HUES6 (cell line): ENCODE data around the gene LTBP1.
"Not testable (repeated sequence)": the region's sequence is repeated elsewhere in the genome, so short reads cannot be mapped to it uniquely, and the experiment has no call there.

Experiments used
- H3K27ac ChIP-seq: 2 replicates; pipeline ENCODE4 v1.7.0; 2013; ENCODE audit warnings: low read depth, mild to moderate bottlenecking, low read length, inconsistent platforms
- H3K27me3 ChIP-seq: 2 replicates; pipeline ENCODE4 v1.6.1; 2013; ENCODE audit warnings: low read length; ENCODE audit not compliant: control insufficient read depth, insufficient read depth
- H3K36me3 ChIP-seq: 2 replicates; pipeline ENCODE4 v1.6.1; 2013; ENCODE audit warnings: low read length; ENCODE audit not compliant: control insufficient read depth, insufficient read depth
- H3K4me1 ChIP-seq: 2 replicates; pipeline ENCODE4 v1.6.1; 2013; ENCODE audit warnings: low read length; ENCODE audit not compliant: control insufficient read depth, insufficient read depth
- H3K4me3 ChIP-seq: 2 replicates; pipeline ENCODE4 v1.5.1; 2013; ENCODE audit warnings: low read depth, low read length
- H3K9ac ChIP-seq: one replicate; pipeline ENCODE4 v1.6.1; 2013; ENCODE audit warnings: mild to moderate bottlenecking, low read length
- H3K9me3 ChIP-seq: 2 replicates; pipeline ENCODE4 v1.6.1; 2013; ENCODE audit warnings: low read depth, low read length; ENCODE audit not compliant: control insufficient read depth, insufficient read depth

Gene LTBP1

GRCh38 chr2:33225350-33225749 is 278.6 kb downstream of the LTBP1 start:
- no peak overlapping the region for H3K9ac ChIP-seq
- H3K9me3 ChIP-seq: peaks cover 3% of the 10 kb centered on the region; the same call in 1 of the 2 replicates
- no peaks in the 10 kb centered on the region for H3K36me3 ChIP-seq
- H3K27me3 ChIP-seq: no peaks in the 10 kb centered on the region
- no peak overlapping the region for H3K4me3 ChIP-seq
- no peak overlapping the region for H3K27ac ChIP-seq
- H3K4me1 ChIP-seq: peaks cover 10% of the 10 kb centered on the region; the same call in 1 of the 2 replicates

GRCh38 chr2:33226546-33226945 is 279.8 kb downstream of the LTBP1 start:
- Histone ChIP-seq H3K4me1 (peaks cover 6% of the 10 kb centered on the region; the same call in 1 of the 2 replicates), H3K9ac (no peak overlapping the region), H3K4me3 (no peak overlapping the region), H3K27ac (no peak overlapping the region), H3K27me3 (no peaks in the 10 kb centered on the region), H3K36me3 (no peaks in the 10 kb centered on the region), H3K9me3 (peaks cover 3% of the 10 kb centered on the region; the same call in 1 of the 2 replicates)

GRCh38 chr2:33229646-33230045 is 282.9 kb downstream of the LTBP1 start:
- H3K9me3 ChIP-seq: peaks cover 3% of the 10 kb centered on the region; the same call in 1 of the 2 replicates
- H3K36me3 ChIP-seq: no peaks in the 10 kb centered on the region
- H3K4me3 ChIP-seq: no peak overlapping the region
- H3K27ac ChIP-seq: no peak overlapping the region
- H3K9ac ChIP-seq: no peak overlapping the region
- H3K27me3 ChIP-seq: no peaks in the 10 kb centered on the region
- peaks cover 6% of the 10 kb centered on the region; the same call in 1 of the 2 replicates for H3K4me1 ChIP-seq

GRCh38 chr2:33230195-33230594 is 283.4 kb downstream of the LTBP1 start:
- Histone ChIP-seq H3K9ac (no peak overlapping the region), H3K36me3 (no peaks in the 10 kb centered on the region), H3K9me3 (peaks cover 3% of the 10 kb centered on the region; the same call in 1 of the 2 replicates), H3K27ac (no peak overlapping the region), H3K4me3 (no peak overlapping the region), H3K4me1 (peaks cover 6% of the 10 kb centered on the region; the same call in 1 of the 2 replicates), H3K27me3 (no peaks in the 10 kb centered on the region)

- H3K27me3 ChIP-seq: no peaks in the 10 kb centered on the region
- H3K9me3 ChIP-seq: no peaks in the 10 kb centered on the region
- H3K4me1 ChIP-seq: peaks cover 6% of the 10 kb centered on the region; the same call in 1 of the 2 replicates
- no peak overlapping the region for H3K4me3 ChIP-seq
- no peak overlapping the region for H3K9ac ChIP-seq
- H3K27ac ChIP-seq: no peak overlapping the region
- no peaks in the 10 kb centered on the region for H3K36me3 ChIP-seq
Measured at GRCh38 chr2:33230842-33231241, 284.1 kb downstream of the LTBP1 start.

GRCh38 chr2:33235559-33235958 is 288.8 kb downstream of the LTBP1 start:
- not testable (repeated sequence) for H3K36me3 ChIP-seq, H3K4me1 ChIP-seq, H3K4me3 ChIP-seq, H3K27me3 ChIP-seq, H3K9me3 ChIP-seq, H3K9ac ChIP-seq, H3K27ac ChIP-seq

GRCh38 chr2:33236482-33237385 is 290.0 kb downstream of the LTBP1 start:
- no peaks in the 10 kb centered on the region for H3K4me1 ChIP-seq
- no peaks in the 10 kb centered on the region for H3K9me3 ChIP-seq
- H3K9ac ChIP-seq: no peak overlapping the region
- no peak overlapping the region for H3K27ac ChIP-seq
- no peaks in the 10 kb centered on the region for H3K27me3 ChIP-seq
- H3K4me3 ChIP-seq: no peak overlapping the region
- H3K36me3 ChIP-seq: no peaks in the 10 kb centered on the region

- Histone ChIP-seq H3K4me1 (no peaks in the 10 kb centered on the region), H3K4me3 (no peak overlapping the region), H3K27me3 (no peaks in the 10 kb centered on the region), H3K9ac (no peak overlapping the region), H3K36me3 (no peaks in the 10 kb centered on the region), H3K9me3 (no peaks in the 10 kb centered on the region), H3K27ac (no peak overlapping the region)
Measured at GRCh38 chr2:33238111-33238510, 291.4 kb downstream of the LTBP1 start.

- Histone ChIP-seq H3K4me3 (no peak overlapping the region), H3K9ac (no peak overlapping the region), H3K27me3 (no peaks in the 10 kb centered on the region), H3K36me3 (no peaks in the 10 kb centered on the region), H3K4me1 (no peaks in the 10 kb centered on the region), H3K9me3 (no peaks in the 10 kb centered on the region), H3K27ac (no peak overlapping the region)
Measured at GRCh38 chr2:33240178-33240577, 293.4 kb downstream of the LTBP1 start.

GRCh38 chr2:33241072-33241471 is 294.3 kb downstream of the LTBP1 start:
- Histone ChIP-seq H3K9me3 (no peaks in the 10 kb centered on the region), H3K4me3 (no peak overlapping the region), H3K36me3 (no peaks in the 10 kb centered on the region), H3K9ac (no peak overlapping the region), H3K27ac (no peak overlapping the region), H3K4me1 (no peaks in the 10 kb centered on the region), H3K27me3 (no peaks in the 10 kb centered on the region)

- no peaks in the 10 kb centered on the region for H3K9me3 ChIP-seq
- no peak overlapping the region for H3K9ac ChIP-seq
- no peak overlapping the region for H3K27ac ChIP-seq
- H3K4me1 ChIP-seq: no peaks in the 10 kb centered on the region
- H3K27me3 ChIP-seq: no peaks in the 10 kb centered on the region
- no peaks in the 10 kb centered on the region for H3K36me3 ChIP-seq
- H3K4me3 ChIP-seq: no peak overlapping the region
Measured at GRCh38 chr2:33241581-33241980, 294.8 kb downstream of the LTBP1 start.
